MM.1S (cell line): ENCODE results near the gene SCARF2.
A peak's percentile ranks its signal among the peaks of the same experiment; 100 is the strongest.

Source experiments
- DNase-seq: peaks from one replicate; pipeline ENCODE4 v3.0.0-alpha.2; 2015
- H2AFZ ChIP-seq: fragments of 300-600 bp; sonication (generic); 2 replicates; pipeline ENCODE4 v1.6.0; 2016; ENCODE audit warnings: antibody characterized with exemption, low read length
- H3F3A ChIP-seq: fragments of 300-600 bp; sonication (generic); 2 replicates; pipeline ENCODE4 v1.6.1; 2016; ENCODE audit warnings: mild to moderate bottlenecking, antibody characterized with exemption, low read length, moderate library complexity, mixed read lengths; ENCODE audit not compliant: insufficient read depth
- H3K27ac ChIP-seq: fragments of 300-600 bp; sonication (generic); 2 replicates; pipeline ENCODE4 v1.5.1; 2016; ENCODE audit warnings: mild to moderate bottlenecking, low read length
- H3K27me3 ChIP-seq: fragments of 300-600 bp; sonication (generic); replicated peaks from 2 replicates; pipeline ENCODE4 v1.6.0; 2016; ENCODE audit warnings: low read length; ENCODE audit not compliant: insufficient read depth
- H3K36me3 ChIP-seq: fragments of 300-600 bp; sonication (generic); replicated peaks from 2 replicates; pipeline ENCODE4 v1.6.1; 2016; ENCODE audit warnings: mild to moderate bottlenecking, low read length, mixed read lengths; ENCODE audit not compliant: insufficient read depth
- H3K4me1 ChIP-seq: fragments of 300-600 bp; sonication (generic); 2 replicates; pipeline ENCODE4 v1.6.1; 2016; ENCODE audit warnings: low read length, mixed read lengths
- H3K4me2 ChIP-seq: fragments of 300-600 bp; sonication (generic); 2 replicates; pipeline ENCODE4 v1.6.0; 2016; ENCODE audit warnings: low read depth, low read length
- H3K4me3 ChIP-seq: fragments of 300-600 bp; sonication (generic); 2 replicates; pipeline ENCODE4 v1.5.1; 2016; ENCODE audit warnings: low read length, mixed read lengths
- H3K79me2 ChIP-seq: fragments of 300-600 bp; sonication (generic); 2 replicates; pipeline ENCODE4 v1.6.1; 2016; ENCODE audit warnings: mixed run types, low read length, mixed read lengths
- H3K9ac ChIP-seq: fragments of 300-600 bp; sonication (generic); 2 replicates; pipeline ENCODE4 v1.6.1; 2016; ENCODE audit warnings: low read length, mixed read lengths
- H3K9me2 ChIP-seq: fragments of 300-600 bp; sonication (generic); replicated peaks from 2 replicates; pipeline ENCODE4 v1.6.1; 2016; ENCODE audit warnings: mild to moderate bottlenecking, low read length, mixed read lengths; ENCODE audit not compliant: insufficient read depth
- H3K9me3 ChIP-seq: fragments of 300-600 bp; sonication (generic); replicated peaks from 2 replicates; pipeline ENCODE4 v1.6.1; 2016; ENCODE audit warnings: mild to moderate bottlenecking, low read length, mixed read lengths; ENCODE audit not compliant: insufficient read depth
- H4K20me1 ChIP-seq: fragments of 300-600 bp; sonication (generic); 2 replicates; pipeline ENCODE4 v1.6.1; 2016; ENCODE audit warnings: mild to moderate bottlenecking, low read length, moderate library complexity, mixed read lengths; ENCODE audit not compliant: insufficient read depth
- EZH2 ChIP-seq: fragments of 300-600 bp; sonication (generic); optimal IDR thresholded peaks from 2 replicates; pipeline ENCODE3; 2017; ENCODE audit warnings: low read depth, mild to moderate bottlenecking, antibody characterized with exemption, low read length, mixed read lengths
- EZH2phosphoT487 ChIP-seq: fragments of 300-600 bp; sonication (generic); IDR thresholded peaks from 2 replicates; pipeline ENCODE4 v1.6.1; 2018; ENCODE audit warnings: antibody characterized with exemption, low read length
- TF ChIP-seq, protein P1 (sequence below): fragments of 300-600 bp; sonication (generic); IDR thresholded peaks from 2 replicates; pipeline ENCODE4 v1.5.1; 2016; ENCODE audit warnings: antibody characterized with exemption, low read length, mixed read lengths

Gene SCARF2

DNA sequence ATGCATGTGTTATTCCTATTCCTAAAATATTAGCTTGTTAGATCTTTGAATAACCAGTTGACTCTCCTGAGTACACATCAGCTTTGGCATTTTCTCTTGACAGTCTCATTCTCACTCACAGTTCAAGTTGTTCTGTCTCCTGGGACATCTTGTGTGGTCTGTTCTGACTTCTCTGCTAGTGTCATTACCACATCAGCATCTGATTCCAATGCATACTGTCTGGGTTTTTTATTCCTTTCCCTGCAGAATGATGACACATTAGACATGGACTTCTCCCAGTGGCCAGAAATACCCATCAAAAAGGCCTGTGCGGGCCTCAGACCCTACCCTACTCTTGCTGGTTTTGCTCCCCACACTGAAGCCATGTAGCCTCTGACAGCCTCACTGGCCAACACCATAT, 41.0 kb downstream of the SCARF2 start:
- DNase-seq = no peak

DNA sequence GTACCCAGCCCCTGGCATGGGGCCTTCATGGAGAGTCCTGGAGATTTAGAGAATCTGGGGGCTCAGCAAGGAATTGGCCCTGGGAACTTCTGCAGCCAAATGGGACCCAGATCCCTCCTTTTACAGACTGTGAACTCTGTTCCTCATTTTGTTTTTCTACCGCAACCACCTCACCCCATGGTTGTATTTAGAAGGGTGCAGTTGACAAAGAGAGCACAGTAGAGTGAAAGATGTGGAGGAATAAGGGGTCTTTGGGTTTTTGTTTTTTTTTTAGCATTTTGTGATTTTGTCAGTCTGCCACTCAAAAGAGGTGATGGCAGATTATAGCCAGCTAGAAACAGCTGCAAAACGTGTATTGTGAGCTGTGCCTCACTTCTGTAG, 41.7 kb downstream of the SCARF2 start:
- Histone ChIP-seq H3K27ac (no peak overlapping the region), H3K9me3 (no peaks in the 10 kb centered on the region), H2AFZ (no peak overlapping the region), H4K20me1 (no peaks in the 10 kb centered on the region), H3K9ac (no peak overlapping the region), H3K4me1 (no peaks in the 10 kb centered on the region), H3K79me2 (peaks cover 4% of the 10 kb centered on the region; the same call in 1 of the 2 replicates), H3K36me3 (no peaks in the 10 kb centered on the region), H3K27me3 (no peaks in the 10 kb centered on the region), H3K4me3 (no peak overlapping the region), H3K4me2 (no peak overlapping the region), H3F3A (no peaks in the 10 kb centered on the region), H3K9me2 (no peaks in the 10 kb centered on the region)
- TF ChIP-seq, protein P1, sequence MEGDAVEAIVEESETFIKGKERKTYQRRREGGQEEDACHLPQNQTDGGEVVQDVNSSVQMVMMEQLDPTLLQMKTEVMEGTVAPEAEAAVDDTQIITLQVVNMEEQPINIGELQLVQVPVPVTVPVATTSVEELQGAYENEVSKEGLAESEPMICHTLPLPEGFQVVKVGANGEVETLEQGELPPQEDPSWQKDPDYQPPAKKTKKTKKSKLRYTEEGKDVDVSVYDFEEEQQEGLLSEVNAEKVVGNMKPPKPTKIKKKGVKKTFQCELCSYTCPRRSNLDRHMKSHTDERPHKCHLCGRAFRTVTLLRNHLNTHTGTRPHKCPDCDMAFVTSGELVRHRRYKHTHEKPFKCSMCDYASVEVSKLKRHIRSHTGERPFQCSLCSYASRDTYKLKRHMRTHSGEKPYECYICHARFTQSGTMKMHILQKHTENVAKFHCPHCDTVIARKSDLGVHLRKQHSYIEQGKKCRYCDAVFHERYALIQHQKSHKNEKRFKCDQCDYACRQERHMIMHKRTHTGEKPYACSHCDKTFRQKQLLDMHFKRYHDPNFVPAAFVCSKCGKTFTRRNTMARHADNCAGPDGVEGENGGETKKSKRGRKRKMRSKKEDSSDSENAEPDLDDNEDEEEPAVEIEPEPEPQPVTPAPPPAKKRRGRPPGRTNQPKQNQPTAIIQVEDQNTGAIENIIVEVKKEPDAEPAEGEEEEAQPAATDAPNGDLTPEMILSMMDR = no peak
- TF ChIP-seq EZH2 (no peak), EZH2phosphoT487 (no peak)
- DNase-seq = no peak

More for the DNA sequence above, 41.0 kb downstream of the SCARF2 start:
- H3K4me3 ChIP-seq = no peak overlapping the region
- no peaks in the 10 kb centered on the region for H3K9me2 ChIP-seq
- H3K9ac ChIP-seq = no peak overlapping the region
- no peak overlapping the region for H3K27ac ChIP-seq
- no peaks in the 10 kb centered on the region for H3F3A ChIP-seq
- no peaks in the 10 kb centered on the region for H4K20me1 ChIP-seq
- no peak overlapping the region for H2AFZ ChIP-seq
- peaks cover 4% of the 10 kb centered on the region; the same call in 1 of the 2 replicates for H3K79me2 ChIP-seq
- H3K27me3 ChIP-seq = no peaks in the 10 kb centered on the region
- H3K4me2 ChIP-seq = no peak overlapping the region
- H3K36me3 ChIP-seq = no peaks in the 10 kb centered on the region
- H3K9me3 ChIP-seq = no peaks in the 10 kb centered on the region
- no peak for TF ChIP-seq EZH2phosphoT487
- no peak for TF ChIP-seq EZH2
- TF ChIP-seq, protein P1 = no peak
- no peaks in the 10 kb centered on the region for H3K4me1 ChIP-seq

DNA sequence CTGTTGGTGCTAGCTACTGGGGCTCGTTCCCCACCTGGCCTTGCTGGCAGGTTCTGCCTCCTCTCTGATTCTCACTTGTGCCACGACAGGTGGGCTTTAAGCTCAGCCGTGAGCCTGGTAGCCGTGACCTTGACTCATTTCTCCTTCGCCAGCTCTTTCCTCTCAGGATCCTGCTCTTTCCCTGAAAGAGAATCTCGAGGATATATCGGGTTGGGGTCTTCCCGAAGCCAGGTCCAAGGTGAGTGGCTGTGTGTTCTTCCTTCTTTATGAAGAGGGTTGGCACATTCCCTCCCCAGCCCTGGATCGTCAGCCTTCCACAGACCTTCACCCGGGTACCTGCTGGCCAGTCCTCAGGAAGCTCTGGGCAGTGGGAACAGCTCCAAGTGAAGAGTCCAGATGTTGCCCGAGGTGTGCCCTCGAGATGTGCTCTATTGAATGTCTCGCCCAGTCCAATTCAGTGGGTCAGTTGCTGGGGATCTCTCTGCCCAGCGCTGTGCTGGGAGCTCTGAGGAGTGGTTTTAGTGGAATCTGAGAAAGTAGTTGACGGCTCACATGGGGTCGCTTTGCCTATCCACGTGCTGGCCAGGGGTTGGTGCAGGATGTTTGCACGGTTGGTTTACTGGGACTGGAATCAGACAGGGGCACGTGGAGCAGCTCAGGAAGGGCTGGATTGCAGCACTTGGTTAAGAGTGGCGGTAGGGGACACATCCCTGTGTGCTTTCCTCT, 42.3 kb downstream of the SCARF2 start:
- no peak for DNase-seq
- peak overlapping the region; percentile 86; the same call in 1 of the 2 replicates for H3K4me2 ChIP-seq
- no peak overlapping the region for H3K27ac ChIP-seq
- no peaks in the 10 kb centered on the region for H4K20me1 ChIP-seq
- TF ChIP-seq EZH2 = no peak
- TF ChIP-seq, protein P1 = no peak
- TF ChIP-seq EZH2phosphoT487 = no peak
- H3F3A ChIP-seq = no peaks in the 10 kb centered on the region
- no peaks in the 10 kb centered on the region for H3K27me3 ChIP-seq
- peaks cover 4% of the 10 kb centered on the region; the same call in 1 of the 2 replicates for H3K79me2 ChIP-seq
- H2AFZ ChIP-seq = no peak overlapping the region
- no peak overlapping the region for H3K4me3 ChIP-seq
- no peaks in the 10 kb centered on the region for H3K9me2 ChIP-seq
- H3K9ac ChIP-seq = no peak overlapping the region
- H3K9me3 ChIP-seq = no peaks in the 10 kb centered on the region
- no peaks in the 10 kb centered on the region for H3K4me1 ChIP-seq
- H3K36me3 ChIP-seq = no peaks in the 10 kb centered on the region
